Measurements from ENCODE around the gene STPG2. TPM values are rescaled to one million over a fixed set of nuclear protein-coding genes. Genes with fewer than 3 reads are reported as not detected.
"Not testable (repeated sequence)": the region's sequence is repeated elsewhere in the genome, so short reads cannot be mapped to it uniquely, and the experiment has no call there.

The STPG2 gene
- total RNA-seq, 1 donor from 2014 or later: not detected

GRCh38 chr4:97952763-97953162 lies 190.5 kb downstream of the STPG2 start:
- no peak for DNase-seq (ENCODE audit: extremely low read depth, low read depth, low spot score)

- DNase-seq (ENCODE audit: extremely low read depth, low read depth, low spot score): no peak
These were observed 192.4 kb downstream of the STPG2 start for GRCh38 chr4:97950836-97951235.

- no peak for DNase-seq (ENCODE audit: extremely low read depth, low read depth, low spot score)
These were observed 200.3 kb downstream of the STPG2 start for GRCh38 chr4:97942951-97943350.

- peak; percentile 2 for DNase-seq (ENCODE audit: extremely low read depth, low read depth, low spot score)
These were observed 201.1 kb downstream of the STPG2 start for GRCh38 chr4:97942137-97942536.

GRCh38 chr4:97938141-97938540 lies 205.1 kb downstream of the STPG2 start:
- no peak for DNase-seq (ENCODE audit: extremely low read depth, low read depth, low spot score)

- no peak for DNase-seq (ENCODE audit: extremely low read depth, low read depth, low spot score)
These were observed 218.8 kb downstream of the STPG2 start for GRCh38 chr4:97924341-97924958.

GRCh38 chr4:97923096-97923495 lies 220.2 kb downstream of the STPG2 start:
- DNase-seq (ENCODE audit: extremely low read depth, low read depth, low spot score): no peak

- no peak for DNase-seq (ENCODE audit: extremely low read depth, low read depth, low spot score)
These were observed 226.2 kb downstream of the STPG2 start for GRCh38 chr4:97917115-97917514.

GRCh38 chr4:97912156-97912555 lies 231.1 kb downstream of the STPG2 start:
- DNase-seq (ENCODE audit: extremely low read depth, low read depth, low spot score): no peak

- DNase-seq (ENCODE audit: extremely low read depth, low read depth, low spot score): no peak
These were observed 231.9 kb downstream of the STPG2 start for GRCh38 chr4:97911236-97911906.

- no peak for DNase-seq (ENCODE audit: extremely low read depth, low read depth, low spot score)
These were observed 233.3 kb downstream of the STPG2 start for GRCh38 chr4:97910005-97910404.

GRCh38 chr4:97903436-97904189 lies 239.7 kb downstream of the STPG2 start:
- not testable (repeated sequence) for DNase-seq (ENCODE audit: extremely low read depth, low read depth, low spot score)

GRCh38 chr4:97900229-97900628 lies 243.0 kb downstream of the STPG2 start:
- no peak for DNase-seq (ENCODE audit: extremely low read depth, low read depth, low spot score)

- DNase-seq (ENCODE audit: extremely low read depth, low read depth, low spot score): no peak
These were observed 250.5 kb downstream of the STPG2 start for GRCh38 chr4:97892592-97893266.

GRCh38 chr4:97879942-97880341 lies 263.3 kb downstream of the STPG2 start:
- no peak for DNase-seq (ENCODE audit: extremely low read depth, low read depth, low spot score)

GRCh38 chr4:97868097-97868496 lies 275.2 kb downstream of the STPG2 start:
- no peak for DNase-seq (ENCODE audit: extremely low read depth, low read depth, low spot score)

GRCh38 chr4:97867557-97868091 lies 275.7 kb downstream of the STPG2 start:
- peak; percentile 1 for DNase-seq (ENCODE audit: extremely low read depth, low read depth, low spot score)

- no peak for DNase-seq (ENCODE audit: extremely low read depth, low read depth, low spot score)
These were observed 276.3 kb downstream of the STPG2 start for GRCh38 chr4:97866821-97867556.

- no peak for DNase-seq (ENCODE audit: extremely low read depth, low read depth, low spot score)
These were observed 292.2 kb downstream of the STPG2 start for GRCh38 chr4:97851115-97851514.

GRCh38 chr4:97845758-97846157 lies 297.5 kb downstream of the STPG2 start:
- DNase-seq (ENCODE audit: extremely low read depth, low read depth, low spot score): no peak
